SU-DHL-6 (cell line): ENCODE measurements around the gene NDUFS7.

Experiments used
- EZH2phosphoT487 ChIP-seq: fragments of 200-600 bp; sonication (generic), shearing (Covaris generic); conservative IDR thresholded peaks from 2 replicates; pipeline ENCODE4 v1.6.1; 2018; ENCODE audit warnings: mild to moderate bottlenecking, antibody characterized with exemption, low read length, moderate library complexity, mixed read lengths
- TF ChIP-seq, protein P1 (sequence below): fragments of 200-600 bp; sonication (generic); IDR thresholded peaks from one replicate; pipeline ENCODE4 v1.5.1; 2017; ENCODE audit warnings: antibody characterized with exemption, mild to moderate bottlenecking, low read length, moderate library complexity; ENCODE audit not compliant: insufficient read depth, poor library complexity, severe bottlenecking

DNA sequence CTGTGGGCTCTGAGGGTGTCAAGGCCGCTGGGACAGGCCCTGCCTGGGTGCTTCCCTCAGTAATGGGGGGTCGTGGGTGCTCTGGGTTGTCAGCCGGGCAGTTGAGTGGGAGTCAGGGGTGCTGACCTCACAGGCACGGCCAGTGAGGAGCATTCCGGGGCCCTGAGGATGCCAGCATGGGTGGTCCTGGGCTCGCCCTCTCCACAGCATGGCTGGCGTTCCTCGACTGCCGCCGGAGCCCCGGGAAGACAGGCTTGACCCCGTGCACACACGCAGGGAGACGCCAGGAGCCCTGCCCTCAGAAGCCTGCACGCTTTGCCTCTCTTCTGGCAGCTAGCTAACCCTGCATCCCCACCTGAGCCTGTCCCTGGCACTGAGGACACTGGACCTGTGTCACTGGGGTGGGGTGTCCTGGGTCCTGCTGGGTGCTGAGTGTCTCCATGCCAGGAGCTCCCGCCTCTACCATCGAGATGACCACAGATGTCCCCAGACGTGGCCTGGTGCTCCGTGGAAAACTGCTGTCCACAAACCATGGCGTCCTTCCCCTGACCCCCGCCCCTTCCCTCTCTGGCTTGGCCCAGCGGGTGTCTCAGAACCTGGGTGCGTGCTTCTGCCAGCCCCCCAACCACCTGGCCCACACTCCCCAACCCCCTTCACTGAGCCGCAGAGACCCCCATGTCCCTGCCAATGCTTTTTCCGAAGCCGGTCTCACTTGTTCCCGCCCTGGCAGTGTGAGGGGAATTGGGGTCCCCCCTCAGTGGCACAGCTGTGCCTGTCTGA lies 4.4 kb upstream of the NDUFS7 start:
- TF ChIP-seq, protein P1, sequence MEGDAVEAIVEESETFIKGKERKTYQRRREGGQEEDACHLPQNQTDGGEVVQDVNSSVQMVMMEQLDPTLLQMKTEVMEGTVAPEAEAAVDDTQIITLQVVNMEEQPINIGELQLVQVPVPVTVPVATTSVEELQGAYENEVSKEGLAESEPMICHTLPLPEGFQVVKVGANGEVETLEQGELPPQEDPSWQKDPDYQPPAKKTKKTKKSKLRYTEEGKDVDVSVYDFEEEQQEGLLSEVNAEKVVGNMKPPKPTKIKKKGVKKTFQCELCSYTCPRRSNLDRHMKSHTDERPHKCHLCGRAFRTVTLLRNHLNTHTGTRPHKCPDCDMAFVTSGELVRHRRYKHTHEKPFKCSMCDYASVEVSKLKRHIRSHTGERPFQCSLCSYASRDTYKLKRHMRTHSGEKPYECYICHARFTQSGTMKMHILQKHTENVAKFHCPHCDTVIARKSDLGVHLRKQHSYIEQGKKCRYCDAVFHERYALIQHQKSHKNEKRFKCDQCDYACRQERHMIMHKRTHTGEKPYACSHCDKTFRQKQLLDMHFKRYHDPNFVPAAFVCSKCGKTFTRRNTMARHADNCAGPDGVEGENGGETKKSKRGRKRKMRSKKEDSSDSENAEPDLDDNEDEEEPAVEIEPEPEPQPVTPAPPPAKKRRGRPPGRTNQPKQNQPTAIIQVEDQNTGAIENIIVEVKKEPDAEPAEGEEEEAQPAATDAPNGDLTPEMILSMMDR: no peak
- no peak for TF ChIP-seq EZH2phosphoT487
